Stimulated activated CD4-positive, alpha-beta T cell treated with anti-CD3 and anti-CD28 coated beads, Interleukin-1b, Interleukin-23, amount 100 ng/mL, for 48 hours (primary cell): Measurements from ENCODE around the gene MAOA.
"Not testable (repeated sequence)": the region's sequence is repeated elsewhere in the genome, so short reads cannot be mapped to it uniquely, and the experiment has no call there.

ENCODE experiments used
- DNase-seq: peaks from one replicate; pipeline ENCODE4 v3.0.0-alpha.2; 2020

Gene MAOA

DNA sequence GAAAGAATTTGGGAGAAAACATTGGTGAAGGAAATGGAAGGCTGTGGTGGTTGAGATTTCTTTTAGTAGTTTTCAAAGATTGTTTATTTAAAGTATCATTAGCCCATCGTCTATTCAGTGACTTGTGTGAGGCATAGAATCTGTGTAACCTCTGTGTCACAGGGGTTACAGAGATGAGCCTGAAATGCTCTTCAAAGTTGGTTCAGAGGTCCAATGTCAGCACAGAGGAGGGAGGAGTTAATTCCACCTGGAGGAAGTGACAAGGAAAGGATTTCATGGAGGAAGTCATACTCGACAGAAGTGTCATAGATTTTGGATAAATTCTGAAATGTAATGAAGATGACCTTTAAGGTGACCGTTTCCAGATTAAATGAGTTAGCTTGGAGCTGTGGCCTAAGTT, 8.2 kb downstream of the MAOA start:
- DNase-seq = no peak

GRCh38 chrX:43664708-43665107, 8.6 kb downstream of the MAOA start:
- DNase-seq = no peak

DNA sequence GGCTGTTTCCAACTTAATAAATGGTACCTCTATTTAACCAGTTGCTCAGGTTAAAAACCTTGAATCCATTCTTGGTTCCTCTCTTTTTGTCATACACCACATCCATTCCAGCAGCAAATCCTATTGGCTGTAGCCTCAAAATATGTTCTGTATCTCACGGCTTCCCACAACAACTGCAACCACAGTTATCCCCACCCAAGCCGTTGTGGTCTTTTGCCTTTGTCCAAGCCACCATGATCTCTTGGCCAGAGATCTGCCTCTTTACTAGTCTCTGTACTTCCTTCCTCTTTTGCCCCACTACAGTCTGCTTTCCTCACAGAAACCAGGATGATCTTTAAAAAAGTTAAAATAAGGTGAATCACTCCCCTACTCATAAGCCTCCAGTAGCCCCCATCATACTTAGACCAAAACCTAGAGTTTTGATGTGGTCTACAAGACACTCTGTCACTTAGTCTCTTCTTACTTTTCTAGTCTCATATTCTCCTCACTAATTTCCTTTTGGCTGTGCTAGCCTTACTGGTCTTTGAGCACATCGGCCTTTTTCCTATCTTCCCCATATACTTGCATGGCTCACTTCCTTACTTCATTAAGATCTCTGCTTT, 10.3 kb downstream of the MAOA start:
- no peak for DNase-seq

- not testable (repeated sequence) for DNase-seq
These were observed 20.0 kb downstream of the MAOA start for GRCh38 chrX:43675965-43676628.

DNA sequence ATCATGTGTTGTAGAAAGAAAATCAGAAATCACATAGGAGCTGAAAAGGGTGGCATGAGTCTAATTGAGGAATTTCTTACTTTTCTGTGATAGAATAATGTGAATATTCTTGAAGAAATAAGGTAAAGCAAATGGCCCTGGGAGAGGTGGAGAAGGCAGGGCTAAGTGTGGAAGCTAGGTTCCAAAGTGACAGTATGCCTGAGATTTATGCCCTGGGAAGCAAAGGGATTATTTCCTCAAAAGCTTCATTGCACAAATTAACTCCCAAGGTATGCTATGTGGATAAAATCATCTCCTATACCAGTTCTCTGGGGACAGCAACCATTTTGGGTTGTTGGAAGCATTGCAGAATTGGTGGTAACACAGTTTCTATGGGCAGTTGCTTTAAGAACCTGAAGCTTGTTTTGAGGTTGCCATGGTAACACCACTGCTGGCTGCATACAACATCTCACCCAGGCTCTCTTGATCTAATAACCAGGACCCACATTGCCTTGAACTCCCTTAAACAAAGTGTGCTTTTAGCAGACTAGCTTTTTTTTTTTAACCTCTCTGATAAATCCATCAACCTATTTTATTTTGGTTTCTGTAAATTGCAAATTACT, 21.0 kb downstream of the MAOA start:
- no peak for DNase-seq

DNA sequence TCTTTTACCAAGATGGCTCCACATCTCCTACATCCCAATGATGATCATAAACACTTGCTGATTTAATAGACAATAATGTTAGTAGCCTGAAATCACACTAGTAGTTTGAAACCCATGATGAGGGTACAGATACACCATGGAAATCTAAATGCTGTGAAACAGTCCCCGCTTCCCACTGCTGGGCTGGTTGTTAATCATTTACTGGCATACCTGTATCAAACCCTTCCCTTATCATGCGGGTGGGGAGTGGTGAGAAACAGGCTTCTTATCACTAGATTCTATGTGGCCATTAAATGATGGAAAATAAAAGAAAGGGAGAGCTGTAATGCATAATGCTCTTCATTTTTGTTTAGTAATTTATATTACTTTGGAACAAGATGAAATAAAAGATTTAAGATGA, 21.9 kb downstream of the MAOA start:
- no peak for DNase-seq

DNA sequence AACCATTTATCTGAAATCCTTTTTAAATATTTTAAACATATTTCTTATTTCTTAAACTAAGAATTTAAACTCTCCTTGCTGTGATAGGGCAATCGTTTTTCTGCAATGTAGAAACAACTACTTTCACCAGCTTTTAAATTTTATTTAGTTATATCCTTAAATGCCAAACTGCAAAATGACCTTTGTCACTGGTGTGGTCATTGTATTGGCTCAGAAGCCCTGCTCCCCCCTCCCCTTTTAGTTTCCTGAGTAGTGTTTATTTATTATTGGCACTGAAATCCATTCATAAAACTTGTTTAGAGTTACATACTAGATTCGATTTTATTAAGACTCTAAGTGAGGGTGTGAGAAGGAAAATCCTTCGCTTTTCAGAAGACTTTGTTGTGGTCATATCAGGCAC, 23.0 kb downstream of the MAOA start:
- DNase-seq = no peak

- DNase-seq = no peak
These were observed 23.7 kb downstream of the MAOA start for GRCh38 chrX:43679778-43680177.

GRCh38 chrX:43682726-43683125, 26.6 kb downstream of the MAOA start:
- DNase-seq = no peak

- no peak for DNase-seq
These were observed 29.1 kb downstream of the MAOA start for GRCh38 chrX:43685221-43685620.

DNA sequence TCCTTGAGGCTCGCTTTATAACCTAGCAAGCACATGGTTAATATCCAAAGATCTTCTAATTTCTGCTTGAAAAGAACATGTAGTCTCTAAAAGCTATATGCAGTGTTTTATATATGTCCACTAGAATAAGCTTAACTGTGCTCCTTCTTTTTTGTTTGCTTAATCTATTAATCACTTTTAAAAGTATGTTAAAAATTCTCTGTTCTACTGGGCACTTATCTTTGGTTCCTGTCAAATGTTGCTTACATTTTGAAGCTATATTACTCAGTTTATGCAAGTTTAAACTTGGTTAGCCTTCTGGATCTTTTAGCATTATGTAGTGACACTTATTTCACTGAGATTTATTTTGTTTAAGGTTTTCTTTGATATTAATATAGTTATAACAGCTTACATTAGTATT, 32.5 kb downstream of the MAOA start:
- no peak for DNase-seq

GRCh38 chrX:43693602-43694406, 37.7 kb downstream of the MAOA start:
- no peak for DNase-seq

GRCh38 chrX:43699475-43699874, 43.4 kb downstream of the MAOA start:
- no peak for DNase-seq

GRCh38 chrX:43702079-43702524, 46.0 kb downstream of the MAOA start:
- no peak for DNase-seq

GRCh38 chrX:43702660-43703059, 46.6 kb downstream of the MAOA start:
- no peak for DNase-seq

DNA sequence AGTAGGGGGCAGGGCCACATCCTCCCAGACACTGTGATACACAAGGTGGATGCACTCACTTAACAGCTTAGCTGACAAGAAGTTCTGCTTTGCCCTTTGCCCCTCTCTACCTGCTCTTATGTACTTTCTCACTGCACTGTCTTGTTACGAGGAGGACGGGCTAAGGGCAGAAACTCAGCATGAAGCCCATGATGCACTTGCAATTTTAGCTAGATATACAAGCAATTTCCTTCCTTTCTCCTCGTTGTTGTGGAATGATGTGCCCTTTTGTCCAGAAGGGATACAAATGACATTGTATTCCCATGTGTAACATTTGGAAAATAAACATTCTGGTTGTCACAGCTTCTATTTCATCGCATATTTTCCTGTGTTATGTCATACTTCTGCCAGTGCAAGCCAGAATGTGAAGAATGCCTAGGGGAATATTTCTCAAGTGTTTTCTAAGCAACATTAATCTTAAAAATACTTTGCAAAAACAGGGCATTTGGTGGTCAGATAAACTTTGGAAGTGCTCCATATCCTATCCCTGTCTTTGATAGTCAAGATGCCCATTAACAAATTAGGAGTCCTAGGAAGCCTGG, 47.2 kb downstream of the MAOA start:
- DNase-seq = no peak

DNA sequence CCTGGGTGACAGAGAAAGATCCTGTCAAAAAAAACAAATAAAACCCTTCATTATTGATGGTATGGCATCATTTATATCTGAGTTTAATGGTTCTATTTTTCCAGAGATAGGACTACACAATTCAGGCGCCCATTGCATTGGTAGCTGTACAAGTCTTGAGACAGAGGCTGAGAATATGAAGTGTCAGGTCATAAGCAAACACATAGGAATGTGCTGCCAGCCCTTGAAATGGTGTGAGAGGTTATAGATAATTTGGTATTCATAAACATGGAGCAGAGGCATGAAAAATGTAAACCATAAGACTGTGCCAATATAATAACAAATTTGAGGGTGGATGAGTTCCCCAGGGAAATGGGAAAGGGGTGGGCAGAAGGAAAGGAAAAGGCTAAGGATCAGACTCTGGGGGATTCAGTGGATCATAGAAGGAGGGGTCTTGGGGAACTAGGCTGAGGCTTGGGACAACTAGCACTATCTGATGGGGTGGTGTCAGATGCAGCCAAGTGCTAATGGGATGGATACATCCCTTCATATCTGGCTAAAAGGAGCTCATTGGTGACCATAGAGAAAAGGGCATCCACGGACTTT, 50.8 kb downstream of the MAOA start:
- no peak for DNase-seq

- DNase-seq = no peak
These were observed 51.9 kb downstream of the MAOA start for GRCh38 chrX:43707812-43708548.

DNA sequence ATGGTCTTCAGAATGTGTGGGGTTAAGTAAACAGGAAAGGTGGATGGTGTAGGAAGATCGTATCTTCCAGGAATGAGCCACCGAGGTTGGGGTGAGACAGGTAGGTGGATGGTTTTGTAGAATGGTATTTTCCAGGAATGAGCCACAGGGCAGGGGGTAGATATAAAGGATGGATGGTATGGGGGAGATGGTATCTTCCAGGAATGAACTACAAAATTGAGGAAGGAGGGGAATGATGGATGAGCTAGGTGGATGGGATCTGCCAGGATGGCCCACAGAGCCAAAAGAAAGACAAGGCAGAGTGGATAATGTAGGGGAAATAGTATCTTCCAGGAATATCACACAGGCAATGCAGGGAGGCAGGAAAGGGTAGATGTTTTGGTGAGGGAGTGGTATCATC, 60.0 kb downstream of the MAOA start:
- no peak for DNase-seq

GRCh38 chrX:43716696-43717095, 60.6 kb downstream of the MAOA start:
- DNase-seq = no peak

DNA sequence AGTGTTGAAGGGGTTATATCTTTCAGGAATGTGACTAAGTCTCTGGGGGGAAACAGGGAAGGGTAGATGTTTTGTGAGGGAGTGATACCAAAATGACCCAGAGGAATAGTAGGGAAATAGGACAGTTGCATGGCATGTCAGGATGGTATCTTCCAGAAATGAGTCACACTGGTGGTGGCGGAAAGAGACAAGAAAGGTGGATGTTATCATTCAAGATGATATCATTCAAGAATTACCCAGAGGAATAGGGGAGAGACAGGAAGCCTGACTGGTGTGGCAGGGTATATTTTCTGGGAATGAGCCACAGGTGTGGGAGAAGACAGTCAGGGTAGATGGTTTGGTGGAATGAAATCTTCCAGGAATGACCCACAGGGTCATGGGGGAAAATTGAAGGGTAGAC, 61.1 kb downstream of the MAOA start:
- no peak for DNase-seq

DNA sequence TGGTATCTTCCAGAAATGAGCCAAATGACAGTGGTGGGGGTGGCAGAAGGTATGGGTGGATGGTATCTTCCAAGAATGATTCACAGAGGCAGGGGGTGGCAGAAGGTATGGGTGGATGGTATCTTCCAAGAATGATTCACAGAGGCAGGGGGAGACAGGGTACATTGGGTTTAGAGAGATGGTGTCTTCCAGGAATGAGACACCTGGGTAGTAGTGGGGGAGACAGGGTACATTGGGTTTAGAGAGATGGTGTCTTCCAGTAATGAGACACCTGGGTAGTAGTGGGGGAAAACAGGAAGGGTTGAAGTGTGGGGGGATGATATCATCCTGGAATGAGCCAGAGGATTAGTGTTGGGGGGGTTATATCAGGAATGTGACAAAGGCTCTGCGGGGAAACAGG, 62.0 kb downstream of the MAOA start:
- no peak for DNase-seq
